ENCODE data around the gene ENG. TPM values are rescaled to one million over a fixed set of nuclear protein-coding genes. Genes with fewer than 3 reads are reported as not detected.
A peak's percentile ranks its signal among the peaks of the same experiment; 100 is the strongest.

ENG gene
- total RNA-seq, 6 experiments from 2014 or later, result 27.4 to 90.1 (median 54.1) TPM

DNA sequence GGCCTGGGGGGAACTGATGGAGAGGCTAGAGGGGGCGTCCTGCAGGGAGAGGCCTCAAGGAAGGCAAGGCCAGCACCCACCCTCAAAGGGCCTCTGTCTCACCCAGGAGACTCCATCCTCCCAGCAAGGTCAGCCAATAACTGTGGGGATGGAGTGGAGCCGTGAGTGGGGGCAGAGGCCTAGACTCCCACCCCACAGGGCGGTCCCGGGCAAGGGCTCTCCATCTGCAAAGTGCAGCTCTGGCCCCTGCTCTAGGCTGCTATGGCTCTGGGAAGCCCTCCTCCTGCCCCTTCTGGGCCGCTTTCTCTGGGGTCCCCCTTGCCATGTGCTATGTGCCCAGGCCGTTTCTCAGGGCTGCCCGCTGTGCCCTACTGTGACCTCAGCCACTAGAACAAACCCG, 37.7 kb downstream of the ENG start:
- ATAC-seq (peak in 1 of 4 donors; percentile 1), DNase-seq (no peak)
- Histone ChIP-seq H3K27ac (no peak overlapping the region), H3K4me1 (no peaks in the 10 kb centered on the region), H3K27me3 (no peaks in the 10 kb centered on the region), H3K36me3 (peaks cover 0 to 68% (median 27%) of the 10 kb centered on the region in 4 donors), H3K4me3 (no peak overlapping the region), H3K9me3 (no peaks in the 10 kb centered on the region)
- 33% methylated on average over 1 of the region's 8 CpGs for WGBS (ENCODE audit: insufficient coverage, low coverage, low lambda C conversion rate, missing lambda C conversion rate)
- TF ChIP-seq CTCF (IDR thresholded peaks at IDR 0.05), result no peak
- TF ChIP-seq POLR2A (IDR thresholded peaks at IDR 0.05), result no peak
- intact Hi-C loops (cut with DNase I), result loop anchor here in 1 of 2 donors (10.0 kb wide), 1 partner anchor 58 kb away; the partner anchor contains the start of gene AK1

DNA sequence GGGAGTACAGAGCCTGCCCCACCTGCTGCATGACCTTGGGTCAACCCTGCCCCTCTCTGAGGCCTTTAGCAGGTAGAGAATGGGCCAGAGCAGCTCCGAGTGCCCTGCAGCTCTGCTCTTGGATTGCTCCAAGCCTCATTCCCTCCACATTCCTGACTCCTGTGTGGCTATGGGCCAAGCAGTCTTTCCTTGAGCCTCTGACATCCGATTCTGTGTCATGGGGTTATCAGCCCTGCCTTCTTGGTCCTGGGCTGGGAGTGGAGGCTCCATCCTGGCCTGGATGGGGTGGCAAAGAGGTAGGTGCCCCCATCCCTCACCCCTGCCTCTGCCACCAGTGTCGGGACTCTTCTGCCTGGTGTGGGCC, 38.1 kb downstream of the ENG start:
- peak in 2 of 4 donors; percentile 2 to 3 for ATAC-seq
- H3K27me3 ChIP-seq, result no peaks in the 10 kb centered on the region
- no peak overlapping the region for H3K4me3 ChIP-seq
- TF ChIP-seq POLR2A (IDR thresholded peaks at IDR 0.05) (no peak), CTCF (IDR thresholded peaks at IDR 0.05) (no peak)
- H3K27ac ChIP-seq, result no peak overlapping the region
- no peaks in the 10 kb centered on the region for H3K4me1 ChIP-seq
- peaks cover 0 to 71% (median 29%) of the 10 kb centered on the region in 4 donors for H3K36me3 ChIP-seq
- intact Hi-C loops (cut with DNase I), result loop anchor here in 1 of 2 donors (10.0 kb wide), 1 partner anchor 58 kb away; the partner anchor contains the start of gene AK1
- no peaks in the 10 kb centered on the region for H3K9me3 ChIP-seq
- DNase-seq, result no peak
- WGBS (ENCODE audit: insufficient coverage, low coverage, low lambda C conversion rate, missing lambda C conversion rate), result 57% methylated on average over 1 of the region's 3 CpGs

DNA sequence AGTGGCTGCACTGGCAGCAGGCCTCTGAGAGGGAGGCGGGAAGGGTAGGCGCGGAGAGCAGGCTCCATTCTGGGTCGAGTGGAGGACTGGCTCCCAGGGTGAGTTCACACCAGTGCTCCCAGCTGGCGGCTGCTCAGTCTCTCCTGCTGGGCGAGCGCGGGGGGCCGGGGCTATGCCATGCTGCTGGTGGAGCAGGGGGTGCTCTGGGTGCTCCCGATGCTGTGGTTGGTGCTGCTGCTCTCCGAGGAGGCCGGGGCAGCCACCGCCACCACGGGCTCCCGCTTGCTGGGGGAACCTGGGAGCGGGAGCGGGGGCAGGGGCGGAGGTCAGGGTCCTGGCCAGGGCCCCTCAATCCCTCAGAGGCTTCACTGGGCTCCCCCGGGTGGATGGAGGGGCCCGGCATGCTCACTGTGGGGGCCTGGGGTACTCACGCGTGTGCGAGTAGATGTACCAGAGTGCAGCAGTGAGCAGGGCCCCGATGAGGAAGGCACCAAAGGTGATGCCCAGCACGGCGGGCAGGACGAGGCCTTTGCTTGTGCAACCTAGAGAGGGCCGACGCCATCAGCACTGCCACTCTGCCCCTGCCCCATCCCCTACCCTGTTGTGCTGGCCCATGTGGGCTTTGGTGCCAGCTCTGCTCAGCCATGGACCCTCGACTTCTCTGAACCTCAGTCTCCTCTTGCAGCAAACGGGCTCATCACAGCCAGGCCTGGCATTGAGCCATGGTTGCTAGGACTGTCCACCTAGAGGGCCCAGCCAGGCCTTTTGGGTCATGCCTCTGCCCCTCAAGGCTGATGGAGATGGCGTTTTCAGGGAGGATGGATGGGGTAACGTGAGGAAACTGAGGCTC, 38.7 kb downstream of the ENG start:
- Histone ChIP-seq H3K4me1 (peaks cover 0 to 1% (median 0%) of the 10 kb centered on the region in 4 donors), H3K4me3 (no peak overlapping the region), H3K27me3 (no peaks in the 10 kb centered on the region), H3K36me3 (peaks cover 0 to 77% (median 29%) of the 10 kb centered on the region in 4 donors), H3K9me3 (no peaks in the 10 kb centered on the region), H3K27ac (no peak overlapping the region)
- TF ChIP-seq CTCF (IDR thresholded peaks at IDR 0.05), result no peak
- no peak for TF ChIP-seq POLR2A (IDR thresholded peaks at IDR 0.05)
- WGBS (ENCODE audit: insufficient coverage, low coverage, low lambda C conversion rate, missing lambda C conversion rate), result 69% methylated on average over 8 of the region's 33 CpGs
- ATAC-seq (peak in 3 of 4 donors; percentile 1 to 2 (median 2)), DNase-seq (peak in 1 of 3 donors; percentile 59)
- intact Hi-C loops (cut with DNase I), result loop anchor here in 1 of 2 donors (10.0 kb wide), 1 partner anchor 59 kb away; the partner anchor contains the start of gene AK1

- intact Hi-C loops (cut with DNase I), result loop anchor here in 1 of 2 donors (10.0 kb wide), 1 partner anchor 60 kb away; the partner anchor contains the start of gene AK1
- ATAC-seq, result no peak
- Histone ChIP-seq H3K27me3 (no peaks in the 10 kb centered on the region), H3K9me3 (no peaks in the 10 kb centered on the region), H3K36me3 (peaks cover 0 to 84% (median 28%) of the 10 kb centered on the region in 4 donors), H3K4me3 (no peak overlapping the region), H3K27ac (no peak overlapping the region), H3K4me1 (peaks cover 0 to 10% (median 4%) of the 10 kb centered on the region in 4 donors)
- TF ChIP-seq CTCF (IDR thresholded peaks at IDR 0.05), result no peak
- no peak for TF ChIP-seq POLR2A (IDR thresholded peaks at IDR 0.05)
- 92% methylated on average over 6 of the region's 11 CpGs for WGBS (ENCODE audit: insufficient coverage, low coverage, low lambda C conversion rate, missing lambda C conversion rate)
- no peak for DNase-seq
These were observed 39.6 kb downstream of the ENG start for GRCh38 chr9:127814619-127815511.
